Measurements from ENCODE around the gene CCDC88C.

Gene CCDC88C

GRCh38 chr14:91352053-91352452, 65.6 kb downstream of the CCDC88C start:
- H3K4me2 ChIP-seq (ENCODE audit: low read length) = peak overlapping the region; percentile 77
- H4K20me1 ChIP-seq (ENCODE audit: insufficient read depth, low read length) = no peaks in the 10 kb centered on the region

GRCh38 chr14:91351512-91351862, 66.1 kb downstream of the CCDC88C start:
- H2AFZ ChIP-seq (ENCODE audit: low read length) = no peak overlapping the region
- H3K9me3 ChIP-seq (ENCODE audit: low read length) = no peaks in the 10 kb centered on the region
- no peaks in the 10 kb centered on the region for H4K20me1 ChIP-seq (ENCODE audit: insufficient read depth, low read length)
- no peaks in the 10 kb centered on the region for H3K27me3 ChIP-seq (ENCODE audit: insufficient read depth, low read length)
- peak overlapping the region; percentile 97 for H3K27ac ChIP-seq (ENCODE audit: low read depth, low read length, poor library complexity, severe bottlenecking)
- peak overlapping the region; percentile 50 for H3K9ac ChIP-seq (ENCODE audit: low read length)
- H3K4me2 ChIP-seq (ENCODE audit: low read length) = peak overlapping the region; percentile 77
- peaks cover 92% of the 10 kb centered on the region for H3K4me1 ChIP-seq (ENCODE audit: insufficient read depth, low read length, severe bottlenecking)
- H3K79me2 ChIP-seq (ENCODE audit: insufficient read depth, low read length) = peaks cover 33% of the 10 kb centered on the region
- TF ChIP-seq EZH2 (IDR thresholded peaks at IDR 0.05; ENCODE audit: borderline replicate concordance, low read length) (no peak), CTCF (IDR thresholded peaks at IDR 0.05; ENCODE audit: low read length) (no peak)
- H3F3A ChIP-seq (ENCODE audit: insufficient read depth, low read length) = peaks cover 10% of the 10 kb centered on the region; the same call in 1 of the 2 replicates
- peaks cover 9% of the 10 kb centered on the region; the same call in 1 of the 2 replicates for H3K36me3 ChIP-seq (ENCODE audit: insufficient read depth, low read length)
- no peaks in the 10 kb centered on the region for H3K9me2 ChIP-seq (ENCODE audit: low read depth, low read length)
- H3K4me3 ChIP-seq (ENCODE audit: low read depth, low read length, poor library complexity, severe bottlenecking) = peak overlapping the region; percentile 47

More at GRCh38 chr14:91352053-91352452, 65.6 kb downstream of the CCDC88C start:
- Histone ChIP-seq H3K27ac (ENCODE audit: low read depth, low read length, poor library complexity, severe bottlenecking) (peak overlapping the region; percentile 97), H3K27me3 (ENCODE audit: insufficient read depth, low read length) (no peaks in the 10 kb centered on the region), H3K4me1 (ENCODE audit: insufficient read depth, low read length, severe bottlenecking) (peaks cover 92% of the 10 kb centered on the region), H3K9me3 (ENCODE audit: low read length) (no peaks in the 10 kb centered on the region), H2AFZ (ENCODE audit: low read length) (no peak overlapping the region), H3K9ac (ENCODE audit: low read length) (peak overlapping the region; percentile 50), H3K9me2 (ENCODE audit: low read depth, low read length) (no peaks in the 10 kb centered on the region), H3K36me3 (ENCODE audit: insufficient read depth, low read length) (peaks cover 9% of the 10 kb centered on the region; the same call in 1 of the 2 replicates), H3F3A (ENCODE audit: insufficient read depth, low read length) (peaks cover 13% of the 10 kb centered on the region; the same call in 1 of the 2 replicates), H3K79me2 (ENCODE audit: insufficient read depth, low read length) (peaks cover 29% of the 10 kb centered on the region), H3K4me3 (ENCODE audit: low read depth, low read length, poor library complexity, severe bottlenecking) (peak overlapping the region; percentile 47)
- no peak for TF ChIP-seq CTCF (IDR thresholded peaks at IDR 0.05; ENCODE audit: low read length)
- no peak for TF ChIP-seq EZH2 (IDR thresholded peaks at IDR 0.05; ENCODE audit: borderline replicate concordance, low read length)

GRCh38 chr14:91350813-91351511, 66.7 kb downstream of the CCDC88C start:
- Histone ChIP-seq H3K27me3 (ENCODE audit: insufficient read depth, low read length) (no peaks in the 10 kb centered on the region), H3K79me2 (ENCODE audit: insufficient read depth, low read length) (peaks cover 38% of the 10 kb centered on the region), H2AFZ (ENCODE audit: low read length) (no peak overlapping the region), H3F3A (ENCODE audit: insufficient read depth, low read length) (0 out of 2 replicates have a peak, but pooled peaks cover 5% of the 10 kb centered on the region), H4K20me1 (ENCODE audit: insufficient read depth, low read length) (no peaks in the 10 kb centered on the region), H3K27ac (ENCODE audit: low read depth, low read length, poor library complexity, severe bottlenecking) (peak overlapping the region; percentile 97), H3K36me3 (ENCODE audit: insufficient read depth, low read length) (peaks cover 12% of the 10 kb centered on the region; the same call in 1 of the 2 replicates), H3K4me3 (ENCODE audit: low read depth, low read length, poor library complexity, severe bottlenecking) (peak overlapping the region; percentile 47), H3K9me2 (ENCODE audit: low read depth, low read length) (no peaks in the 10 kb centered on the region), H3K9ac (ENCODE audit: low read length) (peak overlapping the region; percentile 50), H3K4me1 (ENCODE audit: insufficient read depth, low read length, severe bottlenecking) (peaks cover 92% of the 10 kb centered on the region), H3K4me2 (ENCODE audit: low read length) (peak overlapping the region; percentile 77), H3K9me3 (ENCODE audit: low read length) (no peaks in the 10 kb centered on the region)
- TF ChIP-seq CTCF (IDR thresholded peaks at IDR 0.05; ENCODE audit: low read length) (no peak), EZH2 (IDR thresholded peaks at IDR 0.05; ENCODE audit: borderline replicate concordance, low read length) (no peak)
